CD14-positive monocyte (primary cell): Measurements from ENCODE around the gene CTNS. TPM values are rescaled to one million over a fixed set of nuclear protein-coding genes. Genes with fewer than 3 reads are reported as not detected.

Experiments used
- DNase-seq, 3 donors: peaks; one replicate each; pipeline ENCODE4 v3.0.0-alpha.2; 2011 to 2022
- H2AFZ ChIP-seq: 2 replicates; pipeline ENCODE4 v1.6.0; 2012; ENCODE audit warnings: mild to moderate bottlenecking, low read depth, low read length, inconsistent platforms; ENCODE audit not compliant: insufficient read depth, poor library complexity, severe bottlenecking
- H3K27ac ChIP-seq, 2 donors: 1 replicate in 1 of 2; 2 replicates in 1 of 2; pipeline ENCODE4 v1.5.1; 2012 to 2013; ENCODE audit warnings: low read length in 2 of 2, control low read depth in 1 of 2, inconsistent platforms in 1 of 2, low read depth in 1 of 2, mild to moderate bottlenecking in 1 of 2
- H3K27me3 ChIP-seq, 2 donors: one replicate each; pipeline versions ENCODE4 v1.6.0 to v1.6.1; 2011 to 2013; ENCODE audit warnings: low read length in 2 of 2; ENCODE audit not compliant: control insufficient read depth in 2 of 2, insufficient read depth in 2 of 2
- H3K36me3 ChIP-seq, 2 donors: replicated peaks in 1 of 2; 1 replicate in 1 of 2; 2 replicates in 1 of 2; pipeline versions ENCODE4 v1.5.1 to v1.6.1; 2012 to 2013; ENCODE audit warnings: low read length in 2 of 2, control low read depth in 1 of 2, inconsistent platforms in 1 of 2, mild to moderate bottlenecking in 1 of 2; ENCODE audit not compliant: insufficient read depth in 2 of 2, control insufficient read depth in 1 of 2
- H3K4me1 ChIP-seq, 2 donors: 1 replicate in 1 of 2; 2 replicates in 1 of 2; pipeline versions ENCODE4 v1.5.1 to v1.6.1; 2012 to 2013; ENCODE audit warnings: low read length in 2 of 2, control low read depth in 1 of 2, inconsistent platforms in 1 of 2, mild to moderate bottlenecking in 1 of 2, moderate library complexity in 1 of 2; ENCODE audit not compliant: insufficient read depth in 2 of 2, control insufficient read depth in 1 of 2
- H3K4me2 ChIP-seq: replicated peaks from 2 replicates; pipeline ENCODE3; 2012; ENCODE audit warnings: low read length, moderate library complexity, mild to moderate bottlenecking; ENCODE audit not compliant: poor library complexity, severe bottlenecking; ENCODE audit errors: extremely low read depth
- H3K4me3 ChIP-seq, 3 experiments: fragments of 200-600 bp in 1 of 3; sonication (generic) in 1 of 3; replicated peaks in 1 of 3; 1 replicate in 2 of 3; 2 replicates in 1 of 3; pipeline ENCODE4 v1.5.1; 2011 to 2013; ENCODE audit warnings: low read length in 3 of 3, mild to moderate bottlenecking in 3 of 3, control low read depth in 2 of 3, low read depth in 2 of 3, inconsistent platforms in 1 of 3, moderate library complexity in 1 of 3
- H3K79me2 ChIP-seq: 2 replicates; pipeline ENCODE4 v1.6.0; 2012; ENCODE audit warnings: mild to moderate bottlenecking, control low read depth, inconsistent platforms, low read length, moderate library complexity; ENCODE audit not compliant: insufficient read depth
- H3K9ac ChIP-seq: 2 replicates; pipeline ENCODE4 v1.6.0; 2017; ENCODE audit warnings: low read length, mild to moderate bottlenecking; ENCODE audit not compliant: insufficient read depth, poor library complexity, severe bottlenecking
- H3K9me3 ChIP-seq, 2 donors: replicated peaks in 1 of 2; 1 replicate in 1 of 2; 2 replicates in 1 of 2; pipeline versions ENCODE4 v1.5.1 to v1.6.1; 2012 to 2013; ENCODE audit warnings: low read length in 2 of 2, control low read depth in 1 of 2; ENCODE audit not compliant: control insufficient read depth in 1 of 2, insufficient read depth in 1 of 2
- H4K20me1 ChIP-seq: 2 replicates; pipeline ENCODE4 v1.6.0; 2012; ENCODE audit warnings: mild to moderate bottlenecking, low read length, control low read depth, moderate library complexity; ENCODE audit not compliant: insufficient read depth
- H3K27ac Mint-ChIP-seq, 7 donors: one replicate each; pipeline ENCODE4 v1.8.0; 2020; ENCODE audit warnings: mild to moderate bottlenecking in 7 of 7, mixed read lengths in 7 of 7, moderate library complexity in 6 of 7, inconsistent platforms in 2 of 7
- H3K27me3 Mint-ChIP-seq, 3 donors: one replicate each; pipeline ENCODE4 v1.8.0; 2021 to 2022; ENCODE audit warnings: low read depth in 3 of 3, mild to moderate bottlenecking in 3 of 3, mixed read lengths in 3 of 3, moderate library complexity in 3 of 3, inconsistent platforms in 1 of 3
- H3K36me3 Mint-ChIP-seq, 2 donors: one replicate each; pipeline ENCODE4 v1.8.0; 2020; ENCODE audit warnings: mixed read lengths in 2 of 2, inconsistent platforms in 1 of 2, mild to moderate bottlenecking in 1 of 2
- H3K4me1 Mint-ChIP-seq: one replicate; pipeline ENCODE4 v1.8.0; 2020; ENCODE audit warnings: mild to moderate bottlenecking, mixed read lengths
- H3K4me3 Mint-ChIP-seq, 2 donors: one replicate each; pipeline ENCODE4 v1.8.0; 2020; ENCODE audit warnings: mild to moderate bottlenecking in 2 of 2, mixed read lengths in 2 of 2, moderate library complexity in 1 of 2
- H3K9me3 Mint-ChIP-seq, 7 donors: one replicate each; pipeline ENCODE4 v1.8.0; 2020 to 2022; ENCODE audit warnings: mixed read lengths in 7 of 7, mild to moderate bottlenecking in 6 of 7, moderate library complexity in 6 of 7, inconsistent platforms in 2 of 7
- CTCF ChIP-seq: fragments of 200-600 bp; IDR thresholded peaks from one replicate; pipeline ENCODE4 v1.8.0; 2022; ENCODE audit warnings: antibody characterized with exemption, mild to moderate bottlenecking
- WGBS: methylation state at CpG from one replicate; pipeline ENCODE4 v1.1.5; 2013; ENCODE audit warnings: missing lambda C conversion rate; ENCODE audit not compliant: insufficient coverage; 5-methylcytosine and 5-hydroxymethylcytosine counted together
- intact Hi-C, 2 donors: fragments of 100-400 bp; cut with micrococcal nuclease; formaldehyde crosslinking; loops; one replicate each; pipeline versions ENCODE4 v1.15.0 to v1.15.1; 2023
- polyA plus RNA-seq, 3 donors: library from polyadenylated mRNA; depleted of rRNA in 1 of 3; unstranded in 2 of 3; stranded (reverse) in 1 of 3; fragments of 300-500 nt in 2 of 3; fragments of >200 nt in 1 of 3; fragmentation: Illumina TruSeq in 2 of 3; gene quantifications; 1 replicate in 2 of 3; 2 replicates in 1 of 3; pipeline ENCODE4 v1.2.3, GENCODE V29; 2012 to 2021

CTNS gene
- polyA plus RNA-seq, 3 donors, result 11.6 to 11.8 (median 11.7) TPM

GRCh38 chr17:3592216-3592860, 44.2 kb upstream of the CTNS start:
- H3K9ac ChIP-seq, result no peak overlapping the region
- H3K79me2 ChIP-seq, result no peaks in the 10 kb centered on the region
- Mint-ChIP-seq H3K4me3 (no peak overlapping the region), H3K27me3 (no peaks in the 10 kb centered on the region), H3K9me3 (no peaks in the 10 kb centered on the region), H3K4me1 (no peaks in the 10 kb centered on the region), H3K27ac (no peak overlapping the region), H3K36me3 (peaks cover 18 to 20% of the 10 kb centered on the region in 2 donors)
- no peak for DNase-seq
- no peaks in the 10 kb centered on the region for H4K20me1 ChIP-seq
- no peaks in the 10 kb centered on the region for H3K4me1 ChIP-seq
- no peak overlapping the region for H3K27ac ChIP-seq
- peaks cover 20 to 26% of the 10 kb centered on the region in 2 donors for H3K36me3 ChIP-seq
- no peak overlapping the region for H2AFZ ChIP-seq
- 95% methylated on average over 12 of the region's 15 CpGs for WGBS
- H3K27me3 ChIP-seq, result no peaks in the 10 kb centered on the region
- no peak overlapping the region for H3K4me2 ChIP-seq
- intact Hi-C loops, result no loop called here
- TF ChIP-seq CTCF, result no peak
- H3K4me3 ChIP-seq, result no peak overlapping the region
- H3K9me3 ChIP-seq, result no peaks in the 10 kb centered on the region

DNA sequence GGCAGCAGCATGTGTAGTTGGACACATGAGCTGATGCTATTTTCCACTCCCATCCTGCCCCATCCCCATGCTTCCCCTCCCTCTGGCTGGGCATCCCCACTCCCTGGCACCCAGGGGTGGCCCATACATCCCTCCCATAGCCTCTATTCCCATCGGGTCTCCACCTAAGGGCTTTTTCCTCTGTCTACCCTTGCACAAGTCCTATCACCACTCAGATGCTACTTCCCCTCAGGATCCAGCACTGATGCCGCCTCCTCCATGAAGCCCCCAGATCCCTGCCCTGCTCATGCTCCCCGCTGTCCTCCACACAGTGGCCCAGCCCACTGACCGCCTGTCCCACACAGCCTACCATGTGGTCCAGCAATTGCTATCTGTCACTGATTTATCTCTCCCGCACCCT, 43.2 kb upstream of the CTNS start:
- no peak overlapping the region for H3K4me2 ChIP-seq
- Mint-ChIP-seq H3K9me3 (no peaks in the 10 kb centered on the region), H3K4me1 (no peaks in the 10 kb centered on the region), H3K27ac (no peak overlapping the region), H3K4me3 (no peak overlapping the region), H3K36me3 (peaks cover 15 to 16% of the 10 kb centered on the region in 2 donors), H3K27me3 (no peaks in the 10 kb centered on the region)
- WGBS, result 100% methylated on average over 5 of the region's 5 CpGs
- H3K9ac ChIP-seq, result no peak overlapping the region
- H3K79me2 ChIP-seq, result no peaks in the 10 kb centered on the region
- H3K9me3 ChIP-seq, result no peaks in the 10 kb centered on the region
- no peak for DNase-seq
- H3K36me3 ChIP-seq, result peaks cover 15 to 16% of the 10 kb centered on the region in 2 donors
- no peak for TF ChIP-seq CTCF
- H3K4me3 ChIP-seq, result no peak overlapping the region
- no peak overlapping the region for H3K27ac ChIP-seq
- no peaks in the 10 kb centered on the region for H3K4me1 ChIP-seq
- H3K27me3 ChIP-seq, result no peaks in the 10 kb centered on the region
- H2AFZ ChIP-seq, result no peak overlapping the region
- H4K20me1 ChIP-seq, result no peaks in the 10 kb centered on the region
- intact Hi-C loops, result no loop called here
